HEK293T (cell line): ENCODE data around the gene INSC.

Experiments
- ARNT ChIP-seq: fragments of 450-650 bp; IDR thresholded peaks from 2 replicates; pipeline ENCODE4 v1.6.1; 2017; ENCODE audit warnings: mild to moderate bottlenecking
- BHLHE40 ChIP-seq: fragments of 450-650 bp; IDR thresholded peaks from 2 replicates; pipeline ENCODE4 v1.6.1; 2016; ENCODE audit warnings: mild to moderate bottlenecking, moderate library complexity, borderline replicate concordance
- CTBP1 ChIP-seq: fragments of 450-650 bp; IDR thresholded peaks from 2 replicates; pipeline ENCODE4 v1.6.1; 2016; ENCODE audit warnings: borderline replicate concordance
- FOXA1 ChIP-seq: fragments of 450-650 bp; IDR thresholded peaks from 2 replicates; pipeline ENCODE4 v1.6.1; 2016; ENCODE audit warnings: mild to moderate bottlenecking
- FOXK2 ChIP-seq: fragments of 450-650 bp; IDR thresholded peaks from 2 replicates; pipeline ENCODE4 v1.6.1; 2016; ENCODE audit warnings: mild to moderate bottlenecking
- FOXM1 ChIP-seq: fragments of 450-650 bp; IDR thresholded peaks from 2 replicates; pipeline ENCODE4 v1.6.1; 2017; ENCODE audit warnings: mild to moderate bottlenecking, borderline replicate concordance
- HDGF ChIP-seq: fragments of 450-650 bp; IDR thresholded peaks from 2 replicates; pipeline ENCODE4 v1.6.1; 2017; ENCODE audit warnings: antibody characterized with exemption, borderline replicate concordance
- LEF1 ChIP-seq: fragments of 450-650 bp; IDR thresholded peaks from 2 replicates; pipeline ENCODE4 v1.6.1; 2017; ENCODE audit warnings: mild to moderate bottlenecking, borderline replicate concordance
- NFRKB ChIP-seq: fragments of 450-650 bp; IDR thresholded peaks from 2 replicates; pipeline ENCODE4 v1.6.1; 2016; ENCODE audit warnings: mild to moderate bottlenecking, moderate library complexity
- PKNOX1 ChIP-seq: fragments of 450-650 bp; IDR thresholded peaks from 2 replicates; pipeline ENCODE4 v1.6.1; 2016
- SP1 ChIP-seq: fragments of 450-650 bp; IDR thresholded peaks from 2 replicates; pipeline ENCODE4 v1.6.1; 2017
- SUZ12 ChIP-seq: fragments of 450-650 bp; IDR thresholded peaks from 2 replicates; pipeline ENCODE4 v1.6.1; 2016; ENCODE audit warnings: mild to moderate bottlenecking
- TARDBP ChIP-seq: fragments of 450-650 bp; IDR thresholded peaks from 2 replicates; pipeline ENCODE4 v1.6.1; 2016
- ZNF384 ChIP-seq: fragments of 450-650 bp; IDR thresholded peaks from 2 replicates; pipeline ENCODE4 v1.6.1; 2016

DNA sequence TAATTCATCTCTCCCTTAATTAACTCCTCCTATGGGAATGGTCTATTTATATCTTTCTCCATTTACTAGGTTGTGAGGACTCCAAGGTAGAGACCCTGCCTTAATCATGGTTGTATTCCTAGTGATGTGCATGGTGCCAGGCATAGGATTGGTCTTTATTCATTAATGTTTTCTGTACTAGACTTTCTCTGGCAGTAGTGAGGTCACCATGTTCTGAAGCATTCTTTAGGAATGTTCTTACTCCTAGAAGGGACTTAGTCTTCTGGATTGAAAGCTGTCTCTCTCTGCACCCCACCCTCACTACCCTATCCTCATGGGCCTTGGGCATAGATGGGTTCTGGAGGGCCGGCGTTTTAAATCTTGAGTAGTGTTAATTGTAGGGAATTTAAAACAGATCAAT lies 10.6 kb upstream of the INSC start:
- TF ChIP-seq TARDBP (no peak), FOXK2 (no peak), BHLHE40 (no peak), SUZ12 (no peak), CTBP1 (no peak), SP1 (no peak), HDGF (no peak), FOXM1 (no peak), LEF1 (no peak), NFRKB (no peak), ARNT (no peak), PKNOX1 (no peak), FOXA1 (no peak), ZNF384 (no peak)
